Ascending aorta (tissue), 2 donors: Measurements from ENCODE around the gene CBFA2T2. TPM values are rescaled to one million over a fixed set of nuclear protein-coding genes. Genes with fewer than 3 reads are reported as not detected.

ENCODE experiments used
- DNase-seq, 2 donors: peaks; one replicate each; pipeline ENCODE4 v3.0.0-alpha.2; 2019; ENCODE audit warnings: low spot score in 2 of 2
- H3K27ac ChIP-seq, 2 donors: fragments of 200-600 bp; sonication (generic); one replicate each; pipeline ENCODE4 v1.5.1; 2016 to 2017; ENCODE audit warnings: mild to moderate bottlenecking in 1 of 2
- H3K27me3 ChIP-seq: fragments of 200-600 bp; sonication (generic); one replicate; pipeline ENCODE4 v1.5.1; 2017
- H3K36me3 ChIP-seq, 2 donors: fragments of 200-600 bp; sonication (generic); one replicate each; pipeline ENCODE4 v1.5.1; 2016
- H3K4me1 ChIP-seq, 2 donors: fragments of 200-600 bp; sonication (generic); one replicate each; pipeline ENCODE4 v1.5.1; 2016 to 2017; ENCODE audit warnings: mild to moderate bottlenecking in 1 of 2
- H3K4me3 ChIP-seq, 2 donors: fragments of 200-600 bp; sonication (generic); one replicate each; pipeline ENCODE4 v1.5.1; 2016 to 2017; ENCODE audit warnings: mild to moderate bottlenecking in 1 of 2
- H3K9me3 ChIP-seq, 2 donors: fragments of 200-600 bp; sonication (generic); one replicate each; pipeline ENCODE4 v1.5.1; 2016
- CTCF ChIP-seq, 3 experiments: fragments of 200-600 bp in 2 of 3; fragments of 450-650 bp in 1 of 3; sonication (generic) in 2 of 3; IDR thresholded peaks; one replicate each; pipeline ENCODE4 v1.5.1; 2016 to 2019; ENCODE audit warnings: antibody characterized with exemption in 3 of 3, mild to moderate bottlenecking in 1 of 3, moderate library complexity in 1 of 3
- intact Hi-C: fragments of 100-400 bp; cut with DNase I; formaldehyde crosslinking; loops from one replicate; pipeline ENCODE4 v1.15.1; 2023
- total RNA-seq: library from RNA; depleted of rRNA; stranded (reverse); fragments of >200 nt; gene quantifications from one replicate; pipeline ENCODE4 v1.1.0, GENCODE V29; 2016

The CBFA2T2 gene
- total RNA-seq, 1 donor from 2014 or later, result 22.4 TPM

- peak in 1 of 2 donors; percentile 59 for DNase-seq
- Histone ChIP-seq H3K4me3 (no peak overlapping the region), H3K27ac (peak overlapping the region; percentile 96), H3K4me1 (peaks cover 9 to 26% of the 10 kb centered on the region in 2 donors), H3K9me3 (no peaks in the 10 kb centered on the region), H3K36me3 (peaks cover 4 to 6% of the 10 kb centered on the region in 2 donors), H3K27me3 (no peaks in the 10 kb centered on the region)
- TF ChIP-seq CTCF (IDR thresholded peaks at IDR 0.05), result no peak
- intact Hi-C loops, result loop anchor here (5.0 kb wide), 3 partner anchors 207 to 328 kb away; partner anchors contain the start of genes RALY and SNTA1
Measured at GRCh38 chr20:33664762-33665144, 174.9 kb downstream of the CBFA2T2 start.

- Histone ChIP-seq H3K27ac (peak within 1 kb of the TSS; percentile 88 to 93), H3K4me3 (peak within 1 kb of the TSS; percentile 65 to 70), H3K4me1 (peaks cover 9 to 40% of the 10 kb centered on the region in 2 donors), H3K27me3 (no peaks in the 10 kb centered on the region), H3K36me3 (no peaks in the 10 kb centered on the region), H3K9me3 (no peaks in the 10 kb centered on the region)
- TF ChIP-seq CTCF (IDR thresholded peaks at IDR 0.05), result peak in 2 of 3 experiments; percentile 43 to 44
- peak; percentile 95 to 99 for DNase-seq
- intact Hi-C loops, result loop anchor here (2.0 to 5.0 kb wide), 4 partner anchors 64 to 326 kb away; partner anchors contain the start of genes RALY, SNTA1 and ZNF341
Measured at GRCh38 chr20:33666293-33667244, 176.7 kb downstream of the CBFA2T2 start, which contains the start of gene ACTL10. TSS of gene ACTL10 (plus strand) at chr20:33666943. CDS start at chr20:33667498, 555 bp downstream.

GRCh38 chr20:33667245-33667675 is 177.4 kb downstream of the CBFA2T2 start:
- H3K9me3 ChIP-seq, result no peaks in the 10 kb centered on the region
- H3K4me3 ChIP-seq, result peak overlapping the region; percentile 65 to 70
- DNase-seq, result peak in 1 of 2 donors; percentile 85
- H3K4me1 ChIP-seq, result peaks cover 9 to 44% of the 10 kb centered on the region in 2 donors
- peak overlapping the region; percentile 88 to 93 for H3K27ac ChIP-seq
- no peaks in the 10 kb centered on the region for H3K36me3 ChIP-seq
- TF ChIP-seq CTCF (IDR thresholded peaks at IDR 0.05), result no peak
- intact Hi-C loops, result loop anchor here (2.0 to 5.0 kb wide), 4 partner anchors 64 to 325 kb away; partner anchors contain the start of genes RALY, SNTA1 and ZNF341
- H3K27me3 ChIP-seq, result no peaks in the 10 kb centered on the region

- peak in 1 of 2 donors; percentile 90 for DNase-seq
- H3K27ac ChIP-seq, result peak overlapping the region; percentile 88 to 93
- TF ChIP-seq CTCF (IDR thresholded peaks at IDR 0.05), result peak; percentile 94 to 96 (median 94)
- no peaks in the 10 kb centered on the region for H3K27me3 ChIP-seq
- intact Hi-C loops, result loop anchor here (2.0 to 5.0 kb wide), 4 partner anchors 63 to 324 kb away; partner anchors contain the start of genes RALY, SNTA1 and ZNF341
- H3K4me1 ChIP-seq, result peaks cover 7 to 47% of the 10 kb centered on the region in 2 donors
- no peaks in the 10 kb centered on the region for H3K36me3 ChIP-seq
- peak overlapping the region; percentile 65 to 70 for H3K4me3 ChIP-seq
- H3K9me3 ChIP-seq, result no peaks in the 10 kb centered on the region
Measured at GRCh38 chr20:33667676-33668465, 178.0 kb downstream of the CBFA2T2 start.
